ENCODE measurements around the gene KLF14.

KLF14 gene

DNA sequence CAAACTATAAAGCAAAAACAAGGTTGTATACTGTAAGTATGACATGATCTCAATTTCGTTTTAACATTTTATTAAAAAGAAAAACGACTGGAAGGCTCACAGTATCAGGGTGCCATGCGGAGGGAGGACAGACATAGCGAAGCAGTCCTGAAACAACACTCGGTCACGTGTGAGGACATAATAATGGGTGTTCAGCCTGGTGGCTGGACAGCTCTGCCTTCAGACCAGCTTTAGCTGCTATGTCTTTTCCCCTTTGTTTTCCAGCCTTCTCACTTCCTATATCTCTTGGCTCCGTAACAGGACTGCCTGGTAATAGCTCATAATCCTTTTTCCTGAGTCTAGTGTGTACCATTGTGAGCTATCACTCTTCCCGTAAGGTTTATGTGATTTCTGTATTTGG, 18.4 kb upstream of the KLF14 start:
- no peak overlapping the region for H3K4me3 ChIP-seq (replicated peaks; ENCODE audit: insufficient read depth, low read length)
- no peak overlapping the region for H3K27ac ChIP-seq (replicated peaks)
- no peak for DNase-seq (ENCODE audit: low read depth in 1 of 2, low spot score in 1 of 2)
- H3K27me3 ChIP-seq (ENCODE audit: insufficient read depth, poor library complexity, severe bottlenecking) = no peaks in the 10 kb centered on the region
- no peak for TF ChIP-seq POLR2AphosphoS5 (IDR thresholded peaks at IDR 0.05; ENCODE audit: low read depth)
- no peak for TF ChIP-seq SPI1 (IDR thresholded peaks at IDR 0.05; ENCODE audit: borderline replicate concordance, low read depth)
- TF ChIP-seq GABPA (IDR thresholded peaks at IDR 0.05; ENCODE audit: low read depth) = no peak
- TF ChIP-seq, protein P1, sequence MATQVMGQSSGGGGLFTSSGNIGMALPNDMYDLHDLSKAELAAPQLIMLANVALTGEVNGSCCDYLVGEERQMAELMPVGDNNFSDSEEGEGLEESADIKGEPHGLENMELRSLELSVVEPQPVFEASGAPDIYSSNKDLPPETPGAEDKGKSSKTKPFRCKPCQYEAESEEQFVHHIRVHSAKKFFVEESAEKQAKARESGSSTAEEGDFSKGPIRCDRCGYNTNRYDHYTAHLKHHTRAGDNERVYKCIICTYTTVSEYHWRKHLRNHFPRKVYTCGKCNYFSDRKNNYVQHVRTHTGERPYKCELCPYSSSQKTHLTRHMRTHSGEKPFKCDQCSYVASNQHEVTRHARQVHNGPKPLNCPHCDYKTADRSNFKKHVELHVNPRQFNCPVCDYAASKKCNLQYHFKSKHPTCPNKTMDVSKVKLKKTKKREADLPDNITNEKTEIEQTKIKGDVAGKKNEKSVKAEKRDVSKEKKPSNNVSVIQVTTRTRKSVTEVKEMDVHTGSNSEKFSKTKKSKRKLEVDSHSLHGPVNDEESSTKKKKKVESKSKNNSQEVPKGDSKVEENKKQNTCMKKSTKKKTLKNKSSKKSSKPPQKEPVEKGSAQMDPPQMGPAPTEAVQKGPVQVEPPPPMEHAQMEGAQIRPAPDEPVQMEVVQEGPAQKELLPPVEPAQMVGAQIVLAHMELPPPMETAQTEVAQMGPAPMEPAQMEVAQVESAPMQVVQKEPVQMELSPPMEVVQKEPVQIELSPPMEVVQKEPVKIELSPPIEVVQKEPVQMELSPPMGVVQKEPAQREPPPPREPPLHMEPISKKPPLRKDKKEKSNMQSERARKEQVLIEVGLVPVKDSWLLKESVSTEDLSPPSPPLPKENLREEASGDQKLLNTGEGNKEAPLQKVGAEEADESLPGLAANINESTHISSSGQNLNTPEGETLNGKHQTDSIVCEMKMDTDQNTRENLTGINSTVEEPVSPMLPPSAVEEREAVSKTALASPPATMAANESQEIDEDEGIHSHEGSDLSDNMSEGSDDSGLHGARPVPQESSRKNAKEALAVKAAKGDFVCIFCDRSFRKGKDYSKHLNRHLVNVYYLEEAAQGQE (IDR thresholded peaks at IDR 0.05; ENCODE audit: insufficient replicate concordance, low read depth) = no peak

DNA sequence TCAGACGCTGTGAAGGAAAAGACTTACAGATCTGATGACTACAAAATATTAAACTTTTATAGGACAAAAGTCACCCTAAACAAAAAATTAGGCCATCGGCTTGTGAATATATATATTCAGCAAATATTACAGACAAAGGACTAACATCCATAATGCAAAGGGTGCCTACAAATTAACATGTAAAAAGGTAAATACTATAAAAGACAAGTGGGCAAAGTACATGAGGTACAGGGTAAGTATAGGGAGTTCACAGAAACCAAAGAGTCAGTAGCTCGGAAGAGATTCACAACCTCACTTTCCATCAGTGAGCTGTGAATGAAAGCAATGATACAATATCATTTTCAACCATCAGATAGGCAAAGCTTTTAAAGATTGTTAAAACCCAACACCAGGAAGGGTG, 16.7 kb upstream of the KLF14 start:
- no peak for DNase-seq (ENCODE audit: low read depth in 1 of 2, low spot score in 1 of 2)
- Histone ChIP-seq H3K27me3 (ENCODE audit: insufficient read depth, poor library complexity, severe bottlenecking) (no peaks in the 10 kb centered on the region), H3K4me3 (replicated peaks; ENCODE audit: insufficient read depth, low read length) (no peak overlapping the region), H3K27ac (replicated peaks) (no peak overlapping the region)
- TF ChIP-seq, protein P1 (IDR thresholded peaks at IDR 0.05; ENCODE audit: insufficient replicate concordance, low read depth) = no peak
- TF ChIP-seq GABPA (IDR thresholded peaks at IDR 0.05; ENCODE audit: low read depth) (no peak), SPI1 (IDR thresholded peaks at IDR 0.05; ENCODE audit: borderline replicate concordance, low read depth) (no peak), POLR2AphosphoS5 (IDR thresholded peaks at IDR 0.05; ENCODE audit: low read depth) (no peak)
- TF ChIP-seq, protein P2, sequence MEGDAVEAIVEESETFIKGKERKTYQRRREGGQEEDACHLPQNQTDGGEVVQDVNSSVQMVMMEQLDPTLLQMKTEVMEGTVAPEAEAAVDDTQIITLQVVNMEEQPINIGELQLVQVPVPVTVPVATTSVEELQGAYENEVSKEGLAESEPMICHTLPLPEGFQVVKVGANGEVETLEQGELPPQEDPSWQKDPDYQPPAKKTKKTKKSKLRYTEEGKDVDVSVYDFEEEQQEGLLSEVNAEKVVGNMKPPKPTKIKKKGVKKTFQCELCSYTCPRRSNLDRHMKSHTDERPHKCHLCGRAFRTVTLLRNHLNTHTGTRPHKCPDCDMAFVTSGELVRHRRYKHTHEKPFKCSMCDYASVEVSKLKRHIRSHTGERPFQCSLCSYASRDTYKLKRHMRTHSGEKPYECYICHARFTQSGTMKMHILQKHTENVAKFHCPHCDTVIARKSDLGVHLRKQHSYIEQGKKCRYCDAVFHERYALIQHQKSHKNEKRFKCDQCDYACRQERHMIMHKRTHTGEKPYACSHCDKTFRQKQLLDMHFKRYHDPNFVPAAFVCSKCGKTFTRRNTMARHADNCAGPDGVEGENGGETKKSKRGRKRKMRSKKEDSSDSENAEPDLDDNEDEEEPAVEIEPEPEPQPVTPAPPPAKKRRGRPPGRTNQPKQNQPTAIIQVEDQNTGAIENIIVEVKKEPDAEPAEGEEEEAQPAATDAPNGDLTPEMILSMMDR (IDR thresholded peaks at IDR 0.05; ENCODE audit: insufficient read depth, low read length) = no peak

DNA sequence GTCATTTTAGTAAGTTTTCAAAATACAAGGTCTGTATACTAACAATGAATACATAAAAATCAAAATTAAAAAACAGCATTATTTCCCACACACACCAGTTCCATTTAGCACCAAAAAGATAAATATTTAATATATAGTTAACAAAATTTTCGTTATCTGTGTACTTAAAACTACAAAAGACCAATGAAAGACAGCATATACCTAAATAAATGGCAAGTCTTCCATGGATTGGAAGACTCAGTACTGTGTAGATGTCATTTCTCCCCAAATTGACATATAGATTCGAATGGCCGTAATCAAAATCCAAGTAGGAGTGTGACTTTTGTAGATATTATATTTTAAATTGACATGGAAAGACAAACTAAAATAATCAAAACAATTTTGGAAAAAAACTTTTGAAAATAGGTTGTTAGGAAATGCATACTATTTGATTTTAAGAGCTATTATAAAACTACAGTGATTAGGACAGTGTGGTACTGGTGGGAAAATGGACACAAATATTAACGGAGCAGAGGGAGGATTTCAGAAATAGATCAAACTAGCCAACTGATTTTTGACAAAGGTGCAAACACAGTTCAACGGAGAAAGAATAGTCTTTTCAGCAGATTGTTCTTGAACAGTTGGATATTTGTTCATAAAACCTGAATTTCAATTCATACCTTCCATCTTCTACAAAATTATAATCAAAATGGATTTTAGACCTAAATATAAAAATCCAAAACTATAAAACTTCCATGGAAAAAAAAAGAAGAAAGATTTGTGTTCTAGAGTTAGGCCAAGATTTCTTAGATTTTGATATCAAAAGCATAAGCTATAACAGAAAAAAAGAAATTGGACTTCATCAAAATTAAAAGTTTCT, 14.8 kb upstream of the KLF14 start:
- no peak for DNase-seq (ENCODE audit: low read depth in 1 of 2, low spot score in 1 of 2)
- Histone ChIP-seq H3K27me3 (ENCODE audit: insufficient read depth, poor library complexity, severe bottlenecking) (no peaks in the 10 kb centered on the region), H3K4me3 (replicated peaks; ENCODE audit: insufficient read depth, low read length) (no peak overlapping the region), H3K27ac (replicated peaks) (no peak overlapping the region)
- TF ChIP-seq GABPA (IDR thresholded peaks at IDR 0.05; ENCODE audit: low read depth) = no peak
- TF ChIP-seq, protein P1 (IDR thresholded peaks at IDR 0.05; ENCODE audit: insufficient replicate concordance, low read depth) = no peak
- TF ChIP-seq, protein P2 (IDR thresholded peaks at IDR 0.05; ENCODE audit: insufficient read depth, low read length) = no peak
- TF ChIP-seq SPI1 (IDR thresholded peaks at IDR 0.05; ENCODE audit: borderline replicate concordance, low read depth) = no peak
- TF ChIP-seq POLR2AphosphoS5 (IDR thresholded peaks at IDR 0.05; ENCODE audit: low read depth) = no peak

All from HL-60 (cell line).